ENCODE measurements around the gene ARRDC3.

The ARRDC3 gene

DNA sequence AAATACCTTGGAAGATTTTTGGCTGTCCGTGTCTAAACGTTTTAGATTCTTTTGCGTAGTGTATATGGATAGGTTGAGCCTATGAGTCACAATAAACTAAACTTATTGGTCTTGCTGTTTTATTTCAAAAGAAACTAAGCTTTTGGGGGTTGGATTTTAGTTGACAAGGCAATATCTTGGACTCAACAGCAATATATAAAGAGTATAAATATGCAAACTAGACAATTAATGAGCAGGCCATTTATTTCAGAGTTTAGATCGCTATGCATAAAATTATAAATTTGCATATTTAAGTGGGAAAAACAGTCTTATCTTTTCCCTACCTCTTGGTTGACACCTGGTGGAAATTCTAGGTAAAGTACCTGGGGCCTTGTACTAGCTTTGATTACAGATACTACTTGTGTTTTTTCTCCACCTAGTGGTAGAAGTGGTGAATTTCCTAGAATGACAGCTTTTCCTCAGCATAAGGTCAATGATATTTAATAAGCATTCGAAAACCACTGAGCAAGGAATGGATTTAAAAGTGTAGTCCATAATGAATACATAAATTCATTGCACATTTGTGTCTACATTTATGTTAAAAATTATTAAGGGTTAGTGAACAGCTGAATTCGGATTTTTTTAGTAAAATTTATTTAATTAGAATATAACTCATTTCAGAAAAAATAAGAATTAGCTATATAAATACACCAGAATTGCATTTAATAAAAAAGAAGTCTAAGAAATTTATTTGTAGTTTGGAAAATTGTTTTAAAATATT, 1.7 kb upstream of the ARRDC3 start:
- DNase-seq (ENCODE audit: low read depth), result no peak

DNA sequence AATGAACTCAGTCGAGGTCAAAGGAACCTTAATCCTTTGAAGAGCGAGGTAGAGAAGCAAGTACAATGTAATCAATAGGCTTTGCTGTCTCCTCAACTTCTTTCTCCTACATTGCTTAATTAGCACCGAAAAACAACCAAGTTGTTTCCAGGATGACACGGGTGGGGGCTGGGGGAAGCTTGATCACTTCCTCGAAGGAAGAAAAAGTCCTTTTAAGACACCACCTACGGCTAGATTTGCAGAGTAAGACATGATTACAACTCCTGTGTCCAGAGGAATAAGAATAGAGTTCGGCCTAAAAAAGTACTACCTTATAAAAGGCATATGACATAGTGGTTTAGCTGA, 811 bp upstream of the ARRDC3 start:
- DNase-seq (ENCODE audit: low read depth), result no peak

GRCh38 chr5:91382530-91383026, 539 bp downstream of the ARRDC3 start:
- no peak for DNase-seq (ENCODE audit: low read depth)

GRCh38 chr5:91381774-91382359, 1.2 kb downstream of the ARRDC3 start:
- DNase-seq (ENCODE audit: low read depth), result peak; percentile 41

- no peak for DNase-seq (ENCODE audit: low read depth)
Measured at GRCh38 chr5:91381239-91381773, 1.8 kb downstream of the ARRDC3 start.

GRCh38 chr5:91380491-91381238, 2.5 kb downstream of the ARRDC3 start:
- DNase-seq (ENCODE audit: low read depth), result peak; percentile 98

- peak; percentile 90 for DNase-seq (ENCODE audit: low read depth)
Measured at GRCh38 chr5:91379914-91380490, 3.1 kb downstream of the ARRDC3 start.

- DNase-seq (ENCODE audit: low read depth), result no peak
Measured at GRCh38 chr5:91379246-91379913, 3.7 kb downstream of the ARRDC3 start.

- DNase-seq (ENCODE audit: low read depth), result no peak
Measured at GRCh38 chr5:91378752-91379211, 4.3 kb downstream of the ARRDC3 start.

DNA sequence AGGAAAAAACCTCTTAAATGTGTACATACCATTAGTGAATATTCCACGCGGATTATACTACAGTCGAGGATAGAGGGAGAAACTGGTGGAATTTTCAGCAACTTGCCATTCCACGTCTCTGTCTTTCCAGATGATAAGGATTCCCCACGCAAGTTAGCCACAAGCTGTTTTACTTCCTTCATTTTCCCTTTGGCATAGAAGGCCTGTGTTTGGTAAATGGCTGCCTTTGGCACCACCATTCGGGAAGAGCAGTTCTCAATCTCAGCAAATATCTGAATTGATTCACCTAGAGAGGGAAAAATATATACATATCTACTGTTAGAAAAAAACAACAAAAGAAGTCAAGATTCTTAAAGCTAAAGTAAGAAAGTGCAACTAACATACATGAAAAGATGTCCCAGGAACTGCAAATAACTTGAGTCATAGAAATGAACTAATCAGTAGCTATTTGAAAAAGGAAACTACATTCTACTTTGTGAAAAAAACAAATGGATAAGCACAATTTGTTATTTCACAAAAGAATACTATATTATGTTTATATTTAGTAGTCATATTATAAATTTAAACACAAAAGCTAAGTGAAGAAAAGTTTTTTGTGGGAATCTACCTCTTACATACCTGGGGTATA, 8.1 kb downstream of the ARRDC3 start:
- no peak for DNase-seq (ENCODE audit: low read depth)

GRCh38 chr5:91373600-91373999, 9.5 kb downstream of the ARRDC3 start:
- no peak for DNase-seq (ENCODE audit: low read depth)

DNA sequence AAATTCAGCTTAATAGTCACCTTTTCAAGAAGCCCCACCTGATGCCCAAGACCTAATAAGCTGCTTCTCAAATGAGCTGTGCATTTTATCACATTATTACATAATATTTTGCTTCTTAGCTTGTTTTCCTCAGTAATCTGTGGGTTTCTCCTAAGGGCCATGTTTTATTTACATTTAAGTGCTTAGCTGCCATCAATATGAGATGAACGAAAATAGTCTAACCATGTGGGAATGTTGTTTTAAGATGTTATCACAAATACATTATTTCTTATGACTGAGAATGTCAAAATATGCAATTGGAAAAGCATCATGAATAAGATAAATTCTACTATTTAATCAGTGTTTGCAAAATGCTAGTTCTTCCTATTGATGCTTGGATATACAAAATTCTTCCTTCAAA, 10.1 kb downstream of the ARRDC3 start:
- no peak for DNase-seq (ENCODE audit: low read depth)

DNA sequence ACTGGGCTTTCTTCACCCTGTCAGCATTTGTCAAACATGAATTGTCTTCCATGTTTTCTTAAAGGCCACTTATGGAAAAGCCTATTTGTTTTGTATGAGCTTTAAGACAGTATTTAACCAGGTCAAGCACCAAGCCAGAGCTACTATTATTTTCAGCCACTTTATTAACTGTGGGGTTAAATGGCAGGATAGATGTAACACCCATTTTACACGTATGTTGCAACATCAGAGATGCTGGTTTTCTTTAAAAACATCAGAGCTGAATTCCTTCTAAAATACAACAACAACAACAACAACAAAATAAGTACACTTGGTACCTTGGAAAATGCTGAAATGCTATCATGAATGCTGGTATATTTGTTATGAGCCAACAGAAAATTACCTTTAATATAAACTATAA, 13.6 kb downstream of the ARRDC3 start:
- no peak for DNase-seq (ENCODE audit: low read depth)

GRCh38 chr5:91367908-91368648, 15.0 kb downstream of the ARRDC3 start:
- DNase-seq (ENCODE audit: low read depth), result no peak

DNA sequence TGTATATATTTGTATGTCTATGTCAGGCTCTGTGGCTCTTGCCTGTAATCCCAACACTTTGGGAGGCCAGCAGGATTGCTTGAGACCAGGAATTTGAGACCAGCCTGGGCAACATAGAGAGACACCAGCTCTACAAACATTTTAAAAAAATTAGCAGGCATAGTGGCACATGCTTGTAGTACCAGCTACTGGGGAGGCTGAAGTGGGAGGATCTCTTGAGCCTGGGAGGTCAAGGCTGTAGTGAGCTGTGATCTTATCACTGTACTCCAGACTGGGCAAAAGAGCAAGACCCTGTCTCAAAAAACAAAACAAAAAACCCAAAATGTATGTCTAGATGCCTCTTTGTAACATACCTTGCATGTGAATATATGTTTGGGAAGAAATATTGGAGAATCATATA, 15.8 kb downstream of the ARRDC3 start:
- DNase-seq (ENCODE audit: low read depth), result no peak

- DNase-seq (ENCODE audit: low read depth), result no peak
Measured at GRCh38 chr5:91366551-91366950, 16.6 kb downstream of the ARRDC3 start.

GRCh38 chr5:91365498-91365897, 17.6 kb downstream of the ARRDC3 start:
- DNase-seq (ENCODE audit: low read depth), result no peak

DNA sequence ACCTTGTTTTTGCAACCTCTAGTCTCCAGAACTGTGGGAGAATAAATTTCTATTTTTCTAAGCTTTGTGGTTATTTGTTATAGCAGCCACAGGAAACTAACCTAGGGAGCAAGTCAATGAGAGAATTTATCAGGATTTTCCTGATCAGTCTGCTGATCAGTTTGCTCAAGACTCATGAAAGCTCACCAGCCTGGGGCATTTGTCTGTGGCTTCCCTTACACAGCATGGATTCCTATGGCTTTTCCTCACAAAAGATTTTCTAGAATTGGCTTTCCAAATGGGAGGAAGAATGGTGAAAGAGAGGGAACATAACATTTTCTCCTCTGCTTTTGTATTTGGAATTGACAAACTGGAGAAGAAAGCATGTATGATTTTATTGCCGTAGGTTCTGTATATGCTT, 20.2 kb downstream of the ARRDC3 start:
- DNase-seq (ENCODE audit: low read depth), result no peak

- no peak for DNase-seq (ENCODE audit: low read depth)
Measured at GRCh38 chr5:91361790-91362189, 21.3 kb downstream of the ARRDC3 start.

DNA sequence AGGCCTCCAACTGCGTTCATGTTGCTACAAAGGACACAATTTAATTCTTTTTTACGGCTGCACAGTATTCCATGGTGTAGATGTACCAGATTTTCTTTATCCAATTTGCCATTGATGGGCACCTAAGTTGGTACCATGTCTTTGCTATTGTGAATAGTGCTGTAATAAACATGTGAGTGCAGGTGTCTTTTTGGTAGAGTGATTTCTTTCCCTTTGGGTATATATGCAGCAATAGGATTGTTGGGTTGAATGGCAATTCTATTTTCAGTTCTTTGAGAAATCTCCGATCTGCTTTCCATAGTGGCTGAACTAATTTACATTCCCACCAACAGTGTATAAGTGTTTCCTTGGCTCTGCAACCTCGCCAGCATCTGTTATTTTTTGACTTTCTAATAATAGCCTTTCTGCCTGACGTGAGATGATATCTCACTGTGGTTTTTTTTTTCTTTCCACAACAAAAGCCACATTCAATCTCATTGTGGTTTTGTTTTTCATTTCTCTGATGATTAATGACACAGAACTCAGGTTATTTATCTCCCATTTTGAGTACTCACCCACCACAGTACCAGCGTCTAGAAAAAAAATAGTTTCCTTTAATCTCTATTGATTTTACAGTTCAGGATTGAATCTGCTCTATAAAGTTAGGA, 21.9 kb downstream of the ARRDC3 start:
- no peak for DNase-seq (ENCODE audit: low read depth)

All from stimulated activated CD8-positive, alpha-beta memory T cell treated with anti-CD3 and anti-CD28 coated beads, Interleukin-7, amount 100 ng/mL, for 24 hours (primary cell).